HG03135 (cell line): ENCODE results near the gene SLC9A3.
"Not testable (repeated sequence)": the region's sequence is repeated elsewhere in the genome, so short reads cannot be mapped to it uniquely, and the experiment has no call there.

ENCODE experiments used
- ATAC-seq: cut with Tn5 transposase; IDR thresholded peaks from one replicate; pipeline ENCODE4 v1.9.1; 2021; ENCODE audit warnings: mild to moderate bottlenecking, moderate library complexity; ENCODE audit not compliant: unreplicated experiment

SLC9A3 gene

DNA sequence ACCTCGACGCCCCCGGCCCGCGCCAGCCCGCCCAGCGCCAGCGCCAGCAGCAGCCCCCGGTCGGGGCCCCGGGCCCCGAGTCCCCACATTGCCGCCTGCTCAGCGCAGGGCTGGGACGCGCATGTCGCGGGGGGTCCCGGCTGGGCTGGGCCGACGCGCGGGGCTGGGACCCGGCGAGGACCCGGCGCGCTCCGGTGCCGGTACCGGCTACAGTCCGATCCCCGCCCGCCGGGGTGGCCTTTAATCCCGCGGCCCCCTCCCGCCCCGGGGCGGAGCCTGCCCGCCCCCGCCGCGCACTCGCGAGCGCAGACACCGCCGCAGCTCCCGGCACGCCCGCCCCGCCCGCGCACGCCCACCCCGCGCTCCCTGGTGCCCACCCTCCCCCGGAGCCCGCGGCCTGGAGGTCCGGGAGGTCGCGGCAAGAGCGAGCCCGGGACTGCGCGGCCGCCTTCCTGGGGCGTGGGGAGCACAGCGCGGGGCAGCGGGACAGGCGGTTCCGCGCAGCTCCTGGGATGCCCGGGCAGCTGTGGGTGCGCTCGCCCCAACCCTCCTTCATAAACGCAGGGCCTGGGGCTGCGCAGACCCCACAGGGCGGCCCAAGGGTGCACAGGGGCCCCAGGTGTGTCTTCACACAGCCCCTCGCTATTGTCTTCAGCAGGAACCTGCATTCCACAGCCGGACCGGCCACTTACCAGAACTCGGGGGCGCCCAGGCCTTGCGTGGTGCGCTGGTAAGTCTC lies at the start of gene SLC9A3:
Gene SLC9A3, minus strand, starts transcription at position 216 of the 739 bp plus-strand sequence.
- ATAC-seq = no peak

GRCh38 chr5:573976-574375 lies 49.7 kb upstream of the SLC9A3 start:
- ATAC-seq = no peak

- no peak for ATAC-seq
Observed at GRCh38 chr5:573206-573605, 49.0 kb upstream of the SLC9A3 start.

DNA sequence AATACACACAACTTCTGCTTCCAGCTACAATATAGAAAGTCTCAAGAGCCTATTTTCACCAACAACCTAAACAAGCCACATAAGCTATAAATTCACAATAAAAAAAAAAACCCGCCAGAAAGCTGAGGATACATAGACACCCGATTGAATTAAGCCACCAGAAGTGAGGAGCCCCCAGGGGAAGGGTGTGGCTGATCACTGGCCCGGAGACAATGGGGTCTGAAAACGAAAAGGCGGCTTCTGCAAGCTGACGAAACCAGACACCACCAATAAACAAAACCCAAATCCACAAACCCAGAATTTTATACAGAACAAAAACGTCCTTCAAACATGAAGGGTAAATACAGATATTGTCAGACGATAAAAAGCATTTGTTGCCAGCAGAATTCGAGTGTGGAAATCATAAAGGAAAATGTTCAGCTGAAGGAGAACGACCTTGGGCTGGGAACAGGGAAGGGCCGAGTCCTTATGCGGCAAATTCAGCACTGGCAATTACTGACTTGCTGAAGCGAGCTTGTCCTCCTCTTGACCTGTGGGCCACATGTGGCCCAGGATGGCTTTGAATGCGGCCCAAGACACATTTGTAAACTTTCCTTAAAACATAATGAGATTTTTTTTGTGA lies 48.3 kb upstream of the SLC9A3 start:
- no peak for ATAC-seq

DNA sequence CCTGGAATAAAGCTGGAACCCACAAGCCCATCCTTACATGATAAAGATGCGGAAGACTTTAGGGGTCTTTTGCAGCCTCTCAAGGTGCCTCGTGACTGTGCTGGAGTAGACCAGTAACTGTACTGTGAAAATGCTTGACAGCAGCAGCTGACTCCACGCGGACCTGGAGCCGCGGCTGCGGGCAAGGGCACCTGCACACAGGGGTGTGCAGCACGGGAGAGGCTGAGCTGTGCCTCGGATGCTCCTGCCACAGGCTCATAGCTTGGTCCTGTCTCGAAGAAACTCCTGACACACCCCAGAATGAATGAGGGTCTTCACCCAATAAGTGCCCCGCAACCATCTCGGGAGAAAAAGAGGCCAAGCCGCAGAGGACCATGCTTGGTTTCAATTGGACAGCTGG lies 47.5 kb upstream of the SLC9A3 start:
- no peak for ATAC-seq

DNA sequence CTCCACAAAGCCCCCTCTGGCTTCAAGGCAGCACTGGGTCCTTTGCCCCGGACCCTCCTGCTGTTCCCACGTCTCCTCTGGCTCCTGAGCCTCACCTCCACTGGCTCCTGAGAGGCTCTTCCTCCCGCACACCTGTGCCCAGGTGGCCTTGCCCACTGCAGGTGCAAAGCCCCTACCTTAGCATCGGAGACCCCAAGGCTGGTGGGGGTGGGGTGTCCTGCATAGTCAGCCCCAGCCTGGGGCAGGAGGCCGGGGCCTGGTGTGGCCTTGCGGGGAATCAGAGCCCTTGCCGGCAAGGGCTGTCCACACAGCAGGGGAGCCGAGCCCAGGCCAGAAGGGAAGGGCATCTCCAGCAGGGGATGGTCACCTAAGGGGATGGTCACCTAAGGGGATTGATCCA lies 46.6 kb upstream of the SLC9A3 start:
- ATAC-seq = no peak

DNA sequence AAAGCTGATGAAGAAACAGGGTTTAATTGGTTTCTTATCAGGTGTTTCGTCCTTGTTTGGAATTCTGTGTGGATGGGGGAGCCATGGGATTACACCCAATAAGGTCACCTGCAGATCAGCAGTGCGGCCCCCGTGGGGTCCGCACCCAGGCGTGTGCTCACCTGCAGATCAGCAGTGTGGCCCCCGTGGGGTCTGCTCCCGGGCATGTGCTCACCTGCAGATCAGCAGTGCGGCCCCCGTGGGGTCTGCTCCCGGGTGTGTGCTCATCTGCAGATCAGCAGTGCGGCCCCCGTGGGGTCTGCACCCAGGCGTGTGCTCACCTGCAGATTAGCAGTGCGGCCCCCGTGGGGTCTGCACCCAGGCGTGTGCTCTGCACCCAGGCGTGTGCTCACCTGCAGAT lies 46.2 kb upstream of the SLC9A3 start:
- ATAC-seq = no peak

DNA sequence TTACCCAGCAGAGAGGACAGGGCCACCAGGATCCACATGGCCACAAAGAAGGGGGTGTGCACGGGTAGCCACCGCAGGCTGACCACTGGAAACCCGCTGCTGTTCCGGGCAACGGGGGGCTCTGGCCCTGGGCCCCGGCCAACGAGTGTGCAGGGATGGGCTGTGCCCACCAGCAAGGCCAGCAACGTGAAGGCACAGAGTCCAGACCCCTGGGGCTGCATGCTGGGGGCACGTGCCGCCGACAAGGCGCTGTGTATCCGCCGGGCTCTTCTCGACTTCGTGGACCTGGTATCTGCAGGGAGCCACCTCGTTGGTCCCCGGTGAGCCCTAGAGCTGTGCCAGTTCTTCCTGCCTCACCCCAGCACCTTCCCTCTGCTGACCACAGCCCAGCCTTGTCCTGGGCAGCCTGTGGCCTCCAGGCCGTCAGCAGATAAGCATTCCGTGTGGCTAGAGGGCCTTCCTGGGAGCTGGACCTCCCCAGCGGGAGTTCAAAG lies 45.7 kb upstream of the SLC9A3 start:
- ATAC-seq = no peak

DNA sequence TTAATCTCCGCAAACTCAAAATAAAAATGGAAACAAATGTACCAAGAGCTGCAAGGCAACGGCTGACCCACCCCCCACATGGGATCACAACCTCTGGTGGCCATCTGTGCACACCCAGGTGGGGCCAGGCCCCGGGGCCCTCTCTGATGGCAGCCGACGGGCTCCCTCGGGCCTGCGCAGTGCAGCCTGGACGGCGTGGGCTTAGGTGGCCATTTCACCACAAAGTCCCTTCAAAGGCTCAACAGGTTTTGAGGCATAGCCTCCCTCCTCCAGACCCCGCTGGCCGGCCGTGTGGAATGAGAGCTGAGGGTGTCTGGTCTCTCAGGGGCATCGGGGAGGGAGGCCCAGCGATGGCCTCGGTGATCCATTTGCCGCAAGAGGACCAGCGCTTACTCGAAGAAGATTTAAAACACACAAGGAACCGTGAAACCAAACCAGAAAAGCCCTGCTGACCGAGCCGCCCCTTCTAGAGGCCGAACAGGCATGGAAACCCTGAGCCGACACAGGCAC lies 45.2 kb upstream of the SLC9A3 start:
- ATAC-seq = no peak

- no peak for ATAC-seq
Observed at GRCh38 chr5:568809-569208, 44.6 kb upstream of the SLC9A3 start.

DNA sequence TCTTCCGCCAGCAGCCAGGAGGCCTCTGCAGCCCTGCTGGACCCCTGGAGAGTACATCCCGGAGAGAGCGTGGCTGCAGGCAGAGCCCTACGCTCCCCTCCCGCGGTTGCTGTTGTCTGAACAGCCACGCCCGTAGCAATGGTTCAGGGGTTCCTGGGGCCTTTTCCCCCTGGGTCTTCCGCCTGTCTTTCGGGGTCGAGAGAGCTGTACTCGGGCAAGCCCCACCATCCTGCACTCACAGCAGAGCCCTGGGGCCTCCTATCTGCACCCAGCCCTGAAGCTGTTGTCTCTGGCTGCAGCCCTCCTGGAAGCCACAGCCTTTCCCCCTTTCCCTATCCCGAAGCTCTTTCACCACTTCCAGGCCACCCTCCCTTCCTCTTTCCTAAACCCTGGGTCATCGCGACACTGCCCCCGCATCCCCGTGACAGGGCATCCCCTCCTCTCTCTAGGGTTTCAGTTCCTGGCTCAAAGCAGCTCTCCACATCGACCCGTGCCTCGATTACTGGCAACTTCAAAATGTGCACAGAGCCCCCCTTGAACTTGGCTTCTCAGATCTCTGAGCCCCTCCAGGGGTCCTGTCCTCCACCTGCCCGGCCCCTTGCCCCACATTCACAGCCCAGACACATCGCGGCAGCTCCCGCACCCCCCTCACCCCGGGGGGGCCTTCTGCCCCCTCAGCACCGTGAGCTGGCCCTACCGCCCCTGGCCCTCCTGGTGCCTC lies 44.0 kb upstream of the SLC9A3 start:
- ATAC-seq = no peak

- ATAC-seq = no peak
Observed at GRCh38 chr5:567664-568060, 43.4 kb upstream of the SLC9A3 start.

GRCh38 chr5:566636-567309 lies 42.5 kb upstream of the SLC9A3 start:
- ATAC-seq = no peak

GRCh38 chr5:565782-566440 lies 41.7 kb upstream of the SLC9A3 start:
- ATAC-seq = no peak

DNA sequence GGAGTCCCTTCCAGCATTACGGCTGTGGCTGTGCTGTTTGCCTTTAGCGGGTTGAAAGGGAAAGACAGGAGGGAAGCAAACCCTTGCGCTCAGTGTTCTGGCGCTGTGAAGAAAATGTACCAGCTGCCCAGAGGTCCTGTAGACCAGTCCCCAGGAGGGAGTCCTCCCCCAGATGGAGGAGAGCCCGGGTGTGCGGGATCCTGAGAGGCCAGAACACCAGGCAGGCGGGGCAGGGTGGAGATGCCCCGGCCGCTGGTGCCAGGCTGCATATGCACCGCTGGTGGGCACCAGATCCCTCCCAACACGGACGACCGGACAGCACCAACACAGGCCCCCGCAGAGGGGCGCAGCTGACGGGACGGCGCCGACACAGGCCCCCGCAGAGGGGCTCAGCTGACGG lies 37.2 kb upstream of the SLC9A3 start:
- no peak for ATAC-seq

GRCh38 chr5:560792-561166 lies 36.5 kb upstream of the SLC9A3 start:
- ATAC-seq = no peak

DNA sequence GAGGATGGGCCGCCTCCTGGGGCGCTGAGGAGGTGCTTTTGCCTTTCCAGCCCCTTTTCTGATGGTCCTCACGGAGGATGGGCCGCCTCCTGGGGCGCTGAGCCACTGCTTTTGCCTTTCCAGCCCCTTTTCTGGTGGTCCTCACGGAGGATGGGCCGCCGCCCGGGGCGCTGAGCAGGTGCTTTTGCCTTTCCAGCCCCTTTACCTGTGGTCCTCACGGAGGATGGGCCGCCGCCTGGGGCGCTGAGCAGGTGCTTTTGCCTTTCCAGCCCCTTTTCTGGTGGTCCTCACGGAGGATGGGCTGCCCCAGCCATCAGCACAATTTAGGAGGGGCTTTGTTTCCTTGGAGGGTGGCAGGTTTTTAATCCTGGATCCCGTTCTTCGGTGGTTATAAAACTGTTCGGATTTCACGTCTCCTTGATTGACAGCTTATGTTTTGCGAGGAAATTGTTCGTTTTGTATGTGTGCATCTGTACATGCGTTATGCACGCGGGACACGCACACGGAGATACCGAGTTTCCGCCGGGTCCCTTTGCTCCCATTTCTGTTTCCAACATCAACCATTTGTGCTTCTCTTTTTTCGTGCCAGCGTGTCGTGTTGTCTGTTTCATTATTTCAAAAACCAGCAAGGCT lies 34.7 kb upstream of the SLC9A3 start:
- no peak for ATAC-seq

- no peak for ATAC-seq
Observed at GRCh38 chr5:558326-558725, 34.1 kb upstream of the SLC9A3 start.

DNA sequence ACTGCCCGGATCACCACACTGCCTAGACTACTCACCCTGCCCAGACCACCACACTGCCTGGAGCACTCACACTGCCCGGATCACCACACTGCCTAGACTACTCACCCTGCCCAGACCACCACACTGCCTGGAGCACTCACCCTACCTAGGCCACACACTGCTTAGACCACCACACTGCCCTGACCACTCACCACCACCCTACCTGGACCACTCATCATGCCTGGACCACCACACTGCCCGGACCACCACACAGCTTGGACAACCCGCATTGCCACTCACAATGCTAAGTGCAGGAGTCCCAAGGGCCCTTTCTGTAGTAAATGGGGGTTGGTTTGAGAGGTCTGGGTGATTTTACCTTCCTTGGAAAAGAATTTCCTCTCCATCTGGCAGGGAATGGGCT lies 33.7 kb upstream of the SLC9A3 start:
- not testable (repeated sequence) for ATAC-seq

DNA sequence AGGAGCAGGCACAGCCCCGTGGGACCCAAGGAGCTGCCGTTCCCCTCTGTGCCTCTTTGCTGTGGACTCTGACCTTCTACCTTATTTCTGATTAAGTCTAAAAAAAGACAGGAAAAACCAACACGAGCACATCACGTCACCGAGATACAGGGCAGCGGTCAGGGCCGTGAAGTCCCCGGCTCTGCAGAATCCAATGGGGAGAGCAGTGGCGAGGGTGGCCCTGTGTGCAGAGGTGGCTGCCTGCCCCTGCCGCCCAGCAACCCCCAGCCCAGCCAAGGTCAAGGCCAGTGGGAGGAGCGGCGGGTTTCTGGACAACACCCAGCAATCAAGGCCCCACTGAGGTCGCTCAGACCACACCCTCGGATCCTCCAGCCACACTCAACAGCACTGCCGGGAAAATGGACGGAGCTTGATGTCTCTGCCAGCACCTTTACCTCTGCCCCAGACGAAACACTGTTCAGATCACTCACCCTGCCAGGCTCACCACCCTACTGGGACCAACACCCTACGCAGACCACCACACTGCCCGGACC lies 32.7 kb upstream of the SLC9A3 start:
- no peak for ATAC-seq
